GM19467 (cell line): ENCODE measurements around the gene HSPH1.

ENCODE experiments used
- ATAC-seq: cut with Tn5 transposase; IDR thresholded peaks from one replicate; pipeline ENCODE4 v1.9.1; 2021; ENCODE audit warnings: mild to moderate bottlenecking, moderate library complexity; ENCODE audit not compliant: unreplicated experiment

HSPH1 gene

GRCh38 chr13:31161557-31162150 is at the start of gene HSPH1:
Gene HSPH1, minus strand, starts transcription at chr13:31161904. Its CDS starts 322 bp downstream, at chr13:31161582.
- ATAC-seq, result peak; percentile 80

GRCh38 chr13:31209841-31210210 is 48.1 kb upstream of the HSPH1 start:
- ATAC-seq, result no peak

GRCh38 chr13:31209172-31209840 is 47.6 kb upstream of the HSPH1 start:
- no peak for ATAC-seq

- no peak for ATAC-seq
Measured at GRCh38 chr13:31208559-31209122, 46.9 kb upstream of the HSPH1 start.

- no peak for ATAC-seq
Measured at GRCh38 chr13:31207661-31208552, 46.2 kb upstream of the HSPH1 start.

- no peak for ATAC-seq
Measured at GRCh38 chr13:31204592-31204991, 42.9 kb upstream of the HSPH1 start.

- no peak for ATAC-seq
Measured at GRCh38 chr13:31201341-31202031, 39.8 kb upstream of the HSPH1 start.

- peak; percentile 16 for ATAC-seq
Measured at GRCh38 chr13:31200637-31200971, 38.9 kb upstream of the HSPH1 start.

- ATAC-seq, result peak; percentile 86
Measured at GRCh38 chr13:31199849-31200636, 38.3 kb upstream of the HSPH1 start, which contains the start of gene B3GLCT. Gene B3GLCT, plus strand, starts transcription at chr13:31199975. Its CDS starts 110 bp downstream, at chr13:31200085.

- no peak for ATAC-seq
Measured at GRCh38 chr13:31199527-31199848, 37.8 kb upstream of the HSPH1 start.

- ATAC-seq, result no peak
Measured at GRCh38 chr13:31198519-31198918, 36.8 kb upstream of the HSPH1 start.

GRCh38 chr13:31196992-31197391 is 35.3 kb upstream of the HSPH1 start:
- no peak for ATAC-seq

GRCh38 chr13:31195616-31196015 is 33.9 kb upstream of the HSPH1 start:
- ATAC-seq, result no peak

GRCh38 chr13:31192306-31192705 is 30.6 kb upstream of the HSPH1 start:
- ATAC-seq, result no peak

- ATAC-seq, result no peak
Measured at GRCh38 chr13:31191748-31192147, 30.0 kb upstream of the HSPH1 start.

GRCh38 chr13:31184981-31185645 is 23.4 kb upstream of the HSPH1 start:
- no peak for ATAC-seq

GRCh38 chr13:31184451-31184850 is 22.7 kb upstream of the HSPH1 start:
- no peak for ATAC-seq

GRCh38 chr13:31182987-31183386 is 21.3 kb upstream of the HSPH1 start:
- no peak for ATAC-seq

GRCh38 chr13:31179754-31180153 is 18.1 kb upstream of the HSPH1 start:
- ATAC-seq, result no peak

GRCh38 chr13:31179241-31179640 is 17.5 kb upstream of the HSPH1 start:
- ATAC-seq, result no peak
